OCI-LY7 (cell line): Measurements from ENCODE around the gene TIMMDC1.

Experiments
- CTCF ChIP-seq: fragments of 200-600 bp; sonication (generic); conservative IDR thresholded peaks from 2 replicates; pipeline ENCODE4 v1.5.1; 2014; ENCODE audit warnings: mild to moderate bottlenecking, antibody characterized with exemption, low read length, moderate library complexity, mixed read lengths
- EZH2phosphoT487 ChIP-seq: fragments of 200-600 bp; sonication (generic); IDR thresholded peaks from 2 replicates; pipeline ENCODE4 v1.6.1; 2018; ENCODE audit warnings: low read depth, borderline replicate concordance, mild to moderate bottlenecking, mixed run types, antibody characterized with exemption, low read length, moderate library complexity, mixed read lengths

- no peak for TF ChIP-seq CTCF
- TF ChIP-seq EZH2phosphoT487 = no peak
Observed at GRCh38 chr3:119456469-119456868, 41.9 kb upstream of the TIMMDC1 start.
